Peyer's patch (tissue), 4 donors: ENCODE measurements around the gene TMEM81.

ENCODE experiments used
- CTCF ChIP-seq, 6 experiments: fragments of 450-650 bp in 4 of 6; fragments of 200-600 bp in 2 of 6; sonication (generic) in 1 of 6; IDR thresholded peaks; one replicate each; pipeline ENCODE4 v1.5.1; 2017 to 2019; ENCODE audit warnings: antibody characterized with exemption in 6 of 6, mild to moderate bottlenecking in 3 of 6, moderate library complexity in 1 of 6
- POLR2A ChIP-seq, 2 donors: fragments of 450-650 bp; IDR thresholded peaks; one replicate each; pipeline ENCODE4 v1.5.1; 2017; ENCODE audit warnings: antibody characterized with exemption in 2 of 2, mild to moderate bottlenecking in 2 of 2, moderate library complexity in 2 of 2

GRCh38 chr1:205102404-205102803 is 18.1 kb upstream of the TMEM81 start:
- no peak for TF ChIP-seq CTCF (IDR thresholded peaks at IDR 0.05)
- no peak for TF ChIP-seq POLR2A (IDR thresholded peaks at IDR 0.05)
